Measurements from ENCODE around the gene CHST1.

Gene CHST1, protein sequence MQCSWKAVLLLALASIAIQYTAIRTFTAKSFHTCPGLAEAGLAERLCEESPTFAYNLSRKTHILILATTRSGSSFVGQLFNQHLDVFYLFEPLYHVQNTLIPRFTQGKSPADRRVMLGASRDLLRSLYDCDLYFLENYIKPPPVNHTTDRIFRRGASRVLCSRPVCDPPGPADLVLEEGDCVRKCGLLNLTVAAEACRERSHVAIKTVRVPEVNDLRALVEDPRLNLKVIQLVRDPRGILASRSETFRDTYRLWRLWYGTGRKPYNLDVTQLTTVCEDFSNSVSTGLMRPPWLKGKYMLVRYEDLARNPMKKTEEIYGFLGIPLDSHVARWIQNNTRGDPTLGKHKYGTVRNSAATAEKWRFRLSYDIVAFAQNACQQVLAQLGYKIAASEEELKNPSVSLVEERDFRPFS

DNA sequence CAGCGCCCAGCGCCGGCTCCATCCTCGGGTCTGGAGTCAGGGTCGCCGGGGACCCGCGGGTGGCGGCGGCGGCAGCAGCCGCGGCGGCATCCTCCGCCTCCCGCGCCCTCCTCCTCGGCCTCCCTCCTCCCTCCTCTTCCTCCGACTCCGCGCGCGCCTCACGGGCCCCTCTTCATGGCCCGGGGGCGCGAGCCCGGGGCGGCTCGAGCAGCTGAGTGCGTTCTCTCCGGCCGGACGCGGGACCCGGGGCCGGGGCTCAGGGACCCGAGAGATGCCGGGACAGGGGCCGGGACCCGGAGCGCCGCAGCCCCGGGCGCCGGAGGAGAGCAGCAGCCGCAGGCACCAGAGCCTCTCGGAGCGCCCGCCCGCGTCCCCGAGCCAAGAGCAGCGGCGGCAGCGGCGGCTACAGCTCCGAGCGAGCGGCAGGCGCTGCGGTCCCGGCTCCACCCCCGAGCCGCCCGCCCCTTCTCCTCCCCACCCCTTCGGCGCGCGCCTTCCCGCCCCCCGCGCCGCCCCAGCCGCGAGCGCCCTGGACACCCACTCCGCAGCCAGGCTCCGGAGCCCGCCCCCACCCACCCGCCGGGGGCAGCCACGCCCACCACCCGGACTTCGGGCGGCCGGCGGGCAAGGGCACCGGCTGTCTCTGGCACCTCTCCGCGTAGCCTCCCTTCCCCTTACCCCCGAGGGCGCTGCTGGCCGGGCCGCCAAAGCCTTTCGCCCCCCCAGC lies at the start of gene CHST1:
Gene CHST1 (minus strand): TSS at position 417 of the 727 bp plus-strand sequence. CDS start 14,699 bp downstream, outside the sequence.
- TF ChIP-seq, protein P1, sequence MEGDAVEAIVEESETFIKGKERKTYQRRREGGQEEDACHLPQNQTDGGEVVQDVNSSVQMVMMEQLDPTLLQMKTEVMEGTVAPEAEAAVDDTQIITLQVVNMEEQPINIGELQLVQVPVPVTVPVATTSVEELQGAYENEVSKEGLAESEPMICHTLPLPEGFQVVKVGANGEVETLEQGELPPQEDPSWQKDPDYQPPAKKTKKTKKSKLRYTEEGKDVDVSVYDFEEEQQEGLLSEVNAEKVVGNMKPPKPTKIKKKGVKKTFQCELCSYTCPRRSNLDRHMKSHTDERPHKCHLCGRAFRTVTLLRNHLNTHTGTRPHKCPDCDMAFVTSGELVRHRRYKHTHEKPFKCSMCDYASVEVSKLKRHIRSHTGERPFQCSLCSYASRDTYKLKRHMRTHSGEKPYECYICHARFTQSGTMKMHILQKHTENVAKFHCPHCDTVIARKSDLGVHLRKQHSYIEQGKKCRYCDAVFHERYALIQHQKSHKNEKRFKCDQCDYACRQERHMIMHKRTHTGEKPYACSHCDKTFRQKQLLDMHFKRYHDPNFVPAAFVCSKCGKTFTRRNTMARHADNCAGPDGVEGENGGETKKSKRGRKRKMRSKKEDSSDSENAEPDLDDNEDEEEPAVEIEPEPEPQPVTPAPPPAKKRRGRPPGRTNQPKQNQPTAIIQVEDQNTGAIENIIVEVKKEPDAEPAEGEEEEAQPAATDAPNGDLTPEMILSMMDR (IDR thresholded peaks at IDR 0.05) = no peak

GRCh38 chr11:45713573-45713972 lies 48.2 kb upstream of the CHST1 start:
- TF ChIP-seq, protein P1 (IDR thresholded peaks at IDR 0.05) = no peak

DNA sequence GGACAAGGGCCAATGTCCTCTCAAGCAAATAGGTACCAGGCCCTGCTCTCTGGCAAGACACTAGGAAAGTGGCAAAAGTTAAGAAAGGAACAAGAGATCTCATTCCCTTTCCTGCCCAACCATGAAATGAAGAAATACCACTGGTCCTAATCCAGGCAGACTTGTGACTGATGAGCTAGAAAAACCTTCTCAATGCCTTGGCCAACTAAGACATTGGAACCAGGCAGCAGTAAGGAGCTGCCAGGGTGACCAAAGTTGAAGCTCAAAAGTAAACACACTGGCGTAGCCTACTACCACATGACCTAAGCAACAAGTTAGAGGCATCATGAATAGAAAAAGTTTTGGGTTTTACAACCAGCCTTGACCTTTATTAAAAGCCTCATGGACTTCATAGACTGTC lies 45.1 kb upstream of the CHST1 start:
- TF ChIP-seq, protein P1 (IDR thresholded peaks at IDR 0.05) = no peak

GRCh38 chr11:45708887-45709663 lies 43.7 kb upstream of the CHST1 start:
- TF ChIP-seq, protein P1 (IDR thresholded peaks at IDR 0.05) = no peak

- TF ChIP-seq, protein P1 (IDR thresholded peaks at IDR 0.05) = no peak
Measured at GRCh38 chr11:45704635-45705034, 39.2 kb upstream of the CHST1 start.

GRCh38 chr11:45704133-45704532 lies 38.7 kb upstream of the CHST1 start:
- TF ChIP-seq, protein P1 (IDR thresholded peaks at IDR 0.05) = no peak

- TF ChIP-seq, protein P1 (IDR thresholded peaks at IDR 0.05) = no peak
Measured at GRCh38 chr11:45702511-45702910, 37.1 kb upstream of the CHST1 start.
